ENCODE results near the gene KSR1. TPM values are rescaled to one million over a fixed set of nuclear protein-coding genes. Genes with fewer than 3 reads are reported as not detected.

KSR1 gene
- total RNA-seq, 1 experiment from 2014 or later: 19.1 TPM

GRCh38 chr17:27621536-27621935 lies 165.3 kb downstream of the KSR1 start:
- no peak overlapping the region for H3K27ac ChIP-seq
- no peaks in the 10 kb centered on the region for H4K20me1 ChIP-seq (ENCODE audit: insufficient read depth)
- intact Hi-C loops (cut with micrococcal nuclease; ENCODE audit: unreplicated experiment): no loop called here
- H3K4me1 ChIP-seq (replicated peaks; ENCODE audit: insufficient read depth): no peaks in the 10 kb centered on the region
- DNase-seq: no peak
- no TSS peak for BruUV-seq (replicated peaks)
- H3K9me2 ChIP-seq (ENCODE audit: insufficient read depth): no peaks in the 10 kb centered on the region
- no peak overlapping the region for H2AFZ ChIP-seq
- H3K36me3 ChIP-seq (ENCODE audit: low read depth): no peaks in the 10 kb centered on the region
- no peaks in the 10 kb centered on the region for H3K9me3 ChIP-seq (ENCODE audit: insufficient read depth, low read depth)
- H3K4me3 ChIP-seq: no peak overlapping the region
- POLR2A ChIA-PET (ENCODE audit: unreplicated experiment): no interaction called here
- no peaks in the 10 kb centered on the region for H3F3A ChIP-seq (ENCODE audit: insufficient read depth, low read depth)
- no peak for TF ChIP-seq EZH2 (IDR thresholded peaks at IDR 0.05; ENCODE audit: low read depth)
- no peak for TF ChIP-seq CTCF (conservative IDR thresholded peaks at IDR 0.05)
- no peaks in the 10 kb centered on the region for H3K27me3 ChIP-seq (ENCODE audit: insufficient read depth, low read depth)
- no peaks in the 10 kb centered on the region for H3K79me2 ChIP-seq (ENCODE audit: low read depth)
- CTCF ChIA-PET: no interaction called here
- no peak overlapping the region for H3K4me2 ChIP-seq

GRCh38 chr17:27621942-27622559 lies 165.8 kb downstream of the KSR1 start:
- CTCF ChIA-PET: no interaction called here
- intact Hi-C loops (cut with micrococcal nuclease; ENCODE audit: unreplicated experiment): no loop called here
- H3K27ac ChIP-seq: no peak overlapping the region

GRCh38 chr17:27622986-27623385 lies 166.7 kb downstream of the KSR1 start:
- H3K36me3 ChIP-seq (ENCODE audit: low read depth): no peaks in the 10 kb centered on the region
- CTCF ChIA-PET: no interaction called here
- no peak for DNase-seq
- no peaks in the 10 kb centered on the region for H3F3A ChIP-seq (ENCODE audit: insufficient read depth, low read depth)
- H3K9me2 ChIP-seq (ENCODE audit: insufficient read depth): no peaks in the 10 kb centered on the region
- POLR2A ChIA-PET (ENCODE audit: unreplicated experiment): no interaction called here
- no peaks in the 10 kb centered on the region for H4K20me1 ChIP-seq (ENCODE audit: insufficient read depth)
- H3K4me2 ChIP-seq: no peak overlapping the region
- H3K27me3 ChIP-seq (ENCODE audit: insufficient read depth, low read depth): no peaks in the 10 kb centered on the region
- H3K9me3 ChIP-seq (ENCODE audit: insufficient read depth, low read depth): no peaks in the 10 kb centered on the region
- intact Hi-C loops (cut with micrococcal nuclease; ENCODE audit: unreplicated experiment): no loop called here
- no peaks in the 10 kb centered on the region for H3K4me1 ChIP-seq (replicated peaks; ENCODE audit: insufficient read depth)
- no peak overlapping the region for H2AFZ ChIP-seq
- H3K79me2 ChIP-seq (ENCODE audit: low read depth): no peaks in the 10 kb centered on the region
- no peak overlapping the region for H3K27ac ChIP-seq
- TF ChIP-seq EZH2 (IDR thresholded peaks at IDR 0.05; ENCODE audit: low read depth) (no peak), CTCF (conservative IDR thresholded peaks at IDR 0.05) (no peak)
- H3K4me3 ChIP-seq: no peak overlapping the region
- BruUV-seq (replicated peaks): no TSS peak

More at GRCh38 chr17:27621942-27622559, 165.8 kb downstream of the KSR1 start:
- no peaks in the 10 kb centered on the region for H3K9me3 ChIP-seq (ENCODE audit: insufficient read depth, low read depth)
- no peaks in the 10 kb centered on the region for H3K27me3 ChIP-seq (ENCODE audit: insufficient read depth, low read depth)
- H2AFZ ChIP-seq: no peak overlapping the region
- no peak overlapping the region for H3K4me3 ChIP-seq
- no peak overlapping the region for H3K4me2 ChIP-seq
- no peaks in the 10 kb centered on the region for H3F3A ChIP-seq (ENCODE audit: insufficient read depth, low read depth)
- no peaks in the 10 kb centered on the region for H3K36me3 ChIP-seq (ENCODE audit: low read depth)
- BruUV-seq (replicated peaks): no TSS peak
- TF ChIP-seq CTCF (conservative IDR thresholded peaks at IDR 0.05): no peak
- no peak for TF ChIP-seq EZH2 (IDR thresholded peaks at IDR 0.05; ENCODE audit: low read depth)
- H3K79me2 ChIP-seq (ENCODE audit: low read depth): no peaks in the 10 kb centered on the region
- POLR2A ChIA-PET (ENCODE audit: unreplicated experiment): no interaction called here
- no peaks in the 10 kb centered on the region for H3K4me1 ChIP-seq (replicated peaks; ENCODE audit: insufficient read depth)
- H3K9me2 ChIP-seq (ENCODE audit: insufficient read depth): no peaks in the 10 kb centered on the region
- DNase-seq: no peak
- H4K20me1 ChIP-seq (ENCODE audit: insufficient read depth): no peaks in the 10 kb centered on the region
